ENCODE results near the gene VEPH1.
A peak's percentile ranks its signal among the peaks of the same experiment; 100 is the strongest.

Gene VEPH1

DNA sequence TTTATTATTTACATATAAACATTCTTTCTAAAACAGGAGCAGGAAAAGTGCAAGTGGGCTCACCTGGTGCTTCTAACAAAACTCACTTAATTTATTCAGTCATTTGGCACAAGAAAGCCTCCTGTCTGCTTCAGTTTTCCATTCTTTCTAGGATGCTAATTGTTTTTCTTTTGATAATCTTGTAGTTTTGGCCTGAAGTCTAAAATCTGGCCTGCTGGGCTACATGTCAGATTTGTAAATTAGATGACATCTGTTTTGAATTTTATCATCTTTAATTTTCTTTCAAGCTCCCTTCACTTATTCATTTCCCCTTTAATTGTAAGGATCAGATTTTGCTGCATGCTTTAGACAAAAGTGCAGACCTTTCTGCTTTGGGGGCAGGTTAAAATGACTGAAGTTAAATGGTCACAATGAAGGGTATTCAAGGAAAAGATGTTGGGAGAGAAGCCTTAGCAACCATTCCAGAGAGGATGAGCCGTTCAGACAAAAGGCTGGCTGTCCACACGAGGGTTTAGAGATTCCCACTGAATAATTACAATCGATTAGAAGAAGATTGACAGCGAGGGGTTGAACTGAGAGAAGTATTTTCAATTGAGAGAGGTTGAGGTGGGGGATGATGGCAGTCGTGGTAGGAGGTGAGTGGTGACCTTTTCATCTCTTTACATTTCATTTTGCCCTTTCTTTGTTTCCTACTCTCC, 126.5 kb downstream of the VEPH1 start:
- Mint-ChIP-seq H3K36me3 (ENCODE audit: low read depth) (peaks cover 4% of the 10 kb centered on the region), H3K4me1 (peaks cover 49% of the 10 kb centered on the region), H3K27me3 (ENCODE audit: low read depth) (no peaks in the 10 kb centered on the region), H3K27ac (peak overlapping the region; percentile 91 to 96 (median 91)), H3K9me3 (no peaks in the 10 kb centered on the region), H3K4me3 (peak overlapping the region in 1 of 3 experiments; percentile 0)
- TF ChIP-seq, protein P1, sequence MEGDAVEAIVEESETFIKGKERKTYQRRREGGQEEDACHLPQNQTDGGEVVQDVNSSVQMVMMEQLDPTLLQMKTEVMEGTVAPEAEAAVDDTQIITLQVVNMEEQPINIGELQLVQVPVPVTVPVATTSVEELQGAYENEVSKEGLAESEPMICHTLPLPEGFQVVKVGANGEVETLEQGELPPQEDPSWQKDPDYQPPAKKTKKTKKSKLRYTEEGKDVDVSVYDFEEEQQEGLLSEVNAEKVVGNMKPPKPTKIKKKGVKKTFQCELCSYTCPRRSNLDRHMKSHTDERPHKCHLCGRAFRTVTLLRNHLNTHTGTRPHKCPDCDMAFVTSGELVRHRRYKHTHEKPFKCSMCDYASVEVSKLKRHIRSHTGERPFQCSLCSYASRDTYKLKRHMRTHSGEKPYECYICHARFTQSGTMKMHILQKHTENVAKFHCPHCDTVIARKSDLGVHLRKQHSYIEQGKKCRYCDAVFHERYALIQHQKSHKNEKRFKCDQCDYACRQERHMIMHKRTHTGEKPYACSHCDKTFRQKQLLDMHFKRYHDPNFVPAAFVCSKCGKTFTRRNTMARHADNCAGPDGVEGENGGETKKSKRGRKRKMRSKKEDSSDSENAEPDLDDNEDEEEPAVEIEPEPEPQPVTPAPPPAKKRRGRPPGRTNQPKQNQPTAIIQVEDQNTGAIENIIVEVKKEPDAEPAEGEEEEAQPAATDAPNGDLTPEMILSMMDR (IDR thresholded peaks at IDR 0.05; ENCODE audit: unreplicated experiment in 3 of 3) = no peak

DNA sequence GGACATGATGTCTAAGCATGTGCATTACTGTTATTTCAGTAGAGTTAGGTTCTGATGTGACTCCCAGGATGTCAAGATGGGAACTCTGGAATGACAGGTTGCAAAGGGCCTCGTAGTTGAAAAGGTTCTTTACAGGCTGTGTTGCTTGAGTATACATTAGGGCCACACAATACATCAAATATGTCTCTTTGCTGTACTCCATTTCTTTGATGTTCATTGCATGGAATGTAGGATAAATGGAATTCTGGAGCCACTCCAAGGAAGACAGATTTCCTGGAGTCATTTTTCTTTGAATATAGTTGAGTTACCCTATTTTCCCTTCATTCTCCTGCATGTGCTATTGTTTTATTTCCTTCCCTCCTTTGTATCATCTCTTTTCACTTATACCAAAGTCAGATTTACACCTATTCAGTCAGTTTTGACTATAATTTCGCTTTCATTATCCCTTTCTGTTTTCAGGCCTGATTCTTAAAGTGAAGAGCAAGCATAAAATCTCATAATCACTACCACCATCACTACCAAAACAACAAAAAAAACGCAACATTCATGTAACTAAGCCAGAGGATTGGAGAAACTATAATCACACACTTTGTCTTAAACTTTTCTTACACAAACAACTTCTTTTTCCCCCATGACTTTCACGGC, 127.8 kb downstream of the VEPH1 start:
- Mint-ChIP-seq H3K27me3 (ENCODE audit: low read depth) (no peaks in the 10 kb centered on the region), H3K27ac (peak overlapping the region; percentile 91 to 94 (median 91)), H3K4me1 (peaks cover 53% of the 10 kb centered on the region), H3K4me3 (peak overlapping the region in 2 of 3 experiments; percentile 7 to 31), H3K9me3 (no peaks in the 10 kb centered on the region), H3K36me3 (ENCODE audit: low read depth) (peaks cover 4% of the 10 kb centered on the region)
- TF ChIP-seq, protein P1 (IDR thresholded peaks at IDR 0.05; ENCODE audit: unreplicated experiment in 3 of 3) = no peak

DNA sequence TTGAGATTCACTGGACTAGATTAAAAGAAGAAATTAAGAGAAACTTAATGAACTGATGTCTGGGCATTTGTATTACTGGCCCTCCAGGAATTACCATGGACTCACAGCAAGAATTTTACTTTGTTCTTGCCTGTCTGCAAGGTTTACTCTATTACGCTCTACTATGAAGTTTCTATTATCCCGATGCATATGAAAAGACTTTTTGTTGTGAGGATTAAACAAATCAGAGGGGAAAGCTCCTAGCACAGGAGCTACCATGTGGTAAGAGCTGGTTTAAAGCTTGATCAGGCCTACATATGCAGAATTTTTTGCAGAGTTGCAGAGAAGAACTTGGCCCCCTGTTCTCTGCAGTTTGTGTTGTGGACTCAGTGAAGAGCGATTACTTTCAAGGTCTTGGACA, 128.3 kb downstream of the VEPH1 start:
- Mint-ChIP-seq H3K27me3 (ENCODE audit: low read depth) (no peaks in the 10 kb centered on the region), H3K9me3 (no peaks in the 10 kb centered on the region), H3K4me3 (no peak overlapping the region), H3K36me3 (ENCODE audit: low read depth) (peaks cover 4% of the 10 kb centered on the region), H3K4me1 (peaks cover 53% of the 10 kb centered on the region), H3K27ac (peak overlapping the region; percentile 91 to 94 (median 91))
- TF ChIP-seq, protein P1 (IDR thresholded peaks at IDR 0.05; ENCODE audit: unreplicated experiment in 3 of 3) = no peak

DNA sequence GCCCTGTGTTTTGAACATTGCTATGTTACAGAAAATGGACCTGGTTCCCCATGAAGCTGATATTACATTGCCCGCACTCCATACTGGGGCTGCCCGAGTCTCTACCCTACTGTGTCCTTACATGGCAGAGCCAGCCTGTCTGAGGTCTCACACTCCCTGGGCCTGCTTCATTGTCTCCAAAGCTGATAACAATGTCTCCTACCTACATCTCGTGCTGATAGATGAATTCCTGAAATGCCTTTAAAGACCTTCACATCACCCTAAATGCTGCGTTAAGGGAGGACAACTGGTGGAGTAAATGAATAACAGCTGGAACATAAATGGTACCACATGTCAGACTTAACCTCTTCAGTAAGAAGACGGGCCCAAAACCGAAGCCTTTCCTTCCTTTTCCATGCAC, 129.4 kb downstream of the VEPH1 start:
- no peak overlapping the region for H3K4me3 Mint-ChIP-seq
- H3K4me1 Mint-ChIP-seq = peaks cover 59% of the 10 kb centered on the region
- TF ChIP-seq, protein P1 (IDR thresholded peaks at IDR 0.05; ENCODE audit: unreplicated experiment in 3 of 3) = no peak
- peaks cover 4% of the 10 kb centered on the region for H3K36me3 Mint-ChIP-seq (ENCODE audit: low read depth)
- peak overlapping the region; percentile 87 to 91 (median 91) for H3K27ac Mint-ChIP-seq
- H3K27me3 Mint-ChIP-seq (ENCODE audit: low read depth) = no peaks in the 10 kb centered on the region
- no peaks in the 10 kb centered on the region for H3K9me3 Mint-ChIP-seq

DNA sequence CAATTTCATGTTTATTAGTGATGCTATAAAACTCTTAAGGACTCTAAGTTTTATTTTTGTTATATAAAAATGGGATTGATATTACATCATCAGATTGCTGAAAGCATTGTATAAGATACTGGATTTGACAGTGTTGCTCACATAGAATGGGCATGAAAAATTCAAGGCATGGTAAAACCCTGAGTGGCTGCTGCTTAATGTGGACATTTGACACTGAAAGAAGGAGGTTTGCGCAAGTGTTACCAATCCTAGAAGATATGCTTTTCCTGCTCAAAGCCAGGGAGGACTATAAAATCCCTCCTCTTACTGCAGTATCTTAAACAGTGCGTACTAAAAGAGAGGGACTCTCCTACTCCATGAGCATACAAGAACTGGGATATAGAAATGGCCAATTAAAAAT, 132.3 kb downstream of the VEPH1 start:
- H3K36me3 Mint-ChIP-seq (ENCODE audit: low read depth) = peaks cover under 1% of the 10 kb centered on the region
- peak overlapping the region; percentile 43 to 92 (median 86) for H3K27ac Mint-ChIP-seq
- no peaks in the 10 kb centered on the region for H3K9me3 Mint-ChIP-seq
- H3K27me3 Mint-ChIP-seq (ENCODE audit: low read depth) = no peaks in the 10 kb centered on the region
- no peak overlapping the region for H3K4me3 Mint-ChIP-seq
- TF ChIP-seq, protein P1 (IDR thresholded peaks at IDR 0.05; ENCODE audit: unreplicated experiment in 3 of 3) = no peak
- peaks cover 50% of the 10 kb centered on the region for H3K4me1 Mint-ChIP-seq

All from nephron (organoid).